HG02840 (cell line): ENCODE measurements around the gene ITCH.
A peak's percentile ranks its signal among the peaks of the same experiment; 100 is the strongest.
"Not testable (repeated sequence)": the region's sequence is repeated elsewhere in the genome, so short reads cannot be mapped to it uniquely, and the experiment has no call there.

ENCODE experiments used
- ATAC-seq: cut with Tn5 transposase; IDR thresholded peaks from one replicate; pipeline ENCODE4 v1.9.1; 2021; ENCODE audit warnings: mild to moderate bottlenecking, moderate library complexity, moderate number of reproducible peaks; ENCODE audit not compliant: unreplicated experiment, low FRiP score

The ITCH gene

GRCh38 chr20:34497596-34497995 is 134.5 kb downstream of the ITCH start:
- ATAC-seq: not testable (repeated sequence)

DNA sequence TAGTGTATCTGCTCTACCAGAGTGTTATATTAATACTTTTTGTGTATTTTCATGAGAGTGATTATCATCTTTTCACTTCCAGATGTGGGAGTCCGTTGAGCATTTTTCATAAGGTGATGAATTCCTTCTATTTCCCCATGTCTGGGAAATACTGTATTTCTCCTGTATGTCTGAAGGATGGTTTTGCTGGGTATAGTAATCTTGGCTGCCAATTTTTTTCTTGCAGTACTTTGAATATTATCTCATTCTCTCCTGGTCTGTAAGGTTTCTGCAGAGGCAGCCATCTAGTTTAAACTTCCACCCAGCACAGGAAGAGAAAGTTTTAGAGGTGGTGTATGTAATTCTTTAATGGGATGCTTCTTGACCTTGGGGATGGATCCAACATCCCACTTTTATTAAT is 137.8 kb downstream of the ITCH start:
- no peak for ATAC-seq

DNA sequence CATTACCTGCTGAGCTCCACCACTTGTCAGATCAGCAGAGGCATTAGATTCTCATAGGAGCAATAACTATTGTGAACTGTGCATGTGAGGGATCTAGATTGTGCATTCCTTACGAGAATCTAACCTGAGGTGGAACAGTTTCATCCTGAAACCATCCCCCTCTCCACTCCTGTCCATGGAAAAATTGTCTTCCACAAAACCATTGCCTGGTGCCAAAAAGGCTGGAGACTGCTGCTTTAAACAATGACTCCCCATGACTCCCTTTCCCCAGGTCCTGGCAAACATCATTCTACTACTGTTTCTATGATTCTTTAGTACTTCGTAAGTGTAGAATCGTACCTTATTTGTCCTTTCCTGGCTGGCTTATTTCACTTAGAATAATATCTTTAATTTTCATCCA is 143.4 kb downstream of the ITCH start:
- ATAC-seq: no peak

DNA sequence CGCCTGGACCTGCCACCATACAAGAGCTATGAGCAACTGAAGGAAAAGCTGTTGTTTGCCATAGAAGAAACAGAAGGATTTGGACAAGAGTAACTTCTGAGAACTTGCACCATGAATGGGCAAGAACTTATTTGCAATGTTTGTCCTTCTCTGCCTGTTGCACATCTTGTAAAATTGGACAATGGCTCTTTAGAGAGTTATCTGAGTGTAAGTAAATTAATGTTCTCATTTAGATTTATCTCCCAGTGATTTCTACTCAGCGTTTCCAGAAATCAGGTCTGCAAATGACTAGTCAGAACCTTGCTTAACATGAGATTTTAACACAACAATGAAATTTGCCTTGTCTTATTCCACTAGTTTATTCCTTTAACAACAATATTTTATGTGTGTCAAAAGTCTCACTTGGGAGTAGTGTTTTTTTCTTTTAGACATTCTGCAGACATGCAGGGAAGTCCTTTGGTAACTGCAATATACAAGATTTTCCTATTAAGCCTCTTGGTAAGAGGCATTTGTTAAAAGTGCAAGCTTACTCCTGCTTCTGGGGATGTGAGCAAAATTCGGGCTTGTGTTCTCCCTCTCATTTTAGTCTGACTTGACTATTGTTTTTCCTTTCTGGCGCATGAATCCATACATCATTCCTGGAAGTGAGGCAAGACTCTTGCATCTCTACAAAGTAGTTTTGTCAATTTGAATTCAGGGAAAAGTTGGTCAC is 144.8 kb downstream of the ITCH start:
- no peak for ATAC-seq

GRCh38 chr20:34510575-34510974 is 147.5 kb downstream of the ITCH start:
- no peak for ATAC-seq

DNA sequence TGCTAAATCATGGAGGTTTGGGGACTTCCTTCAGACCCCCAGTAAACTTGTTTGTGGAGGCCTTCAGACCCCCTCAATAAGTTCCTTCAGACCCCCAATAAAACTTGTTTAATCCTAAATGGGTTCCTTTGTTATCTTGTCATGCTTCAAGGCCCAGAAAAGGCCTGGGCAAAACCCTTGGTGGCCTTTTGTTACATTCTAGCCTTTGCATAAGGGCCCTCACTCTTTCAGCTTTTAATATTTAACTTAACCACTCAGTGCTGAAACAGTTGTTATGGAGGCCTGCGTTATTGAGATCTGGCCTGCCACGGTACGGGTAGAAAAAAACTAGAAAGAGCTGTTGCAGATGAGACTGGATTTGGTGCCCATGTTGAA is 148.8 kb downstream of the ITCH start:
- ATAC-seq: no peak

DNA sequence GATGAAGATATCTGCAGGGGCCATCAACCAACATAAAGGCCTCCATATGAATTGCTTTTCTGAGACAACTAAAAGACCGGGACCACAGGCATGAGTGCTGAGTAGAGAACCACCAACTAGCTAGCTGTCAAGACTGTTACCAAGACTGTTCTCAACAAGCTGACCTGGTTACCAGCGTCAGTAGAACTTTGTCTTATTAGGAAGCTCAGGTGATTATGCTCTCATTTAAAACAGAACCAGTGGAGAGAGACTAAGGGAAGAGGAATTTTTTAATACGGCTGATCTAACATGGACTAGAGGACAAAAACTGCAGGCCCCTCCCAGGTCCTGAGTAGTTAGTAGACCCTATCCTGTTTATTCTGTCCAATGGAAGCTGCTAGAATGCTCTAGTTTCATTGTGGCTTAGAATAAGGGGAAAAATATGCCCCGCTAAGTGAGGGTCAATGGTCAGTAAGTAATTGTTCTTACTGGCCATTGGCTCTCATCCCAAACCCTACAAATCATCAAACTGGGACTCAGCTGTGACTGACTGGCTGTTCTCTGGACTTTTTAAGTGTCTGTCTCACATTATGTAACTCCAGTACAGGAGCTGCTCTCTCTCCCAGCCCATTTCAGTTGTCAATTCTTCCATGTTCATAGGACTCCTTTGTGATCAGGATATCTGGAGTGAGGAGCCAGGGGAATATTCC is 149.3 kb downstream of the ITCH start:
- ATAC-seq: no peak

DNA sequence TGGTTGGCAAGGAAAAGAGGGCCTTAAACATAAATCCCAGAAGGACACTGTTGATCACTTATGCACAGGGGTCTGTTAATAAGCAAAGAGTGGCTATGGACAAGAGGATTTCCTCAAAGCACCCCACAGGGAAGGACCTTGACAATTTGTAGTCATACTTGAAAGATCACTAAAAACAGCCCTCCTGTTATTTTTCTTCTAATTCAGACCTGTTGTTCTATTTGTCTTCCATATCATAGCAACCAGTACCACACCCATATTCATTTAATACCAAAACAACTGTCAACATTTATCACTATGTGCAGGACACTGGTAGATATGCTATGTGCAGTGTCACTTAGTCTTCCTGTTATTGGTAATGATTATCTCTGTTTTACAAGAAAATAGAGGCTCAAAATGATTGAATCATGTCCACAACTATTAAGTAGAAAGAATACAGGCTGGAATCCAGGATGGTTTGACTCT is 149.9 kb downstream of the ITCH start:
- ATAC-seq: no peak

- ATAC-seq: not testable (repeated sequence)
These were observed 151.0 kb downstream of the ITCH start for GRCh38 chr20:34514034-34514433.

GRCh38 chr20:34514897-34515483 is 151.9 kb downstream of the ITCH start:
- ATAC-seq: no peak

- ATAC-seq: peak; percentile 40
These were observed 152.6 kb downstream of the ITCH start for GRCh38 chr20:34515484-34516246.

DNA sequence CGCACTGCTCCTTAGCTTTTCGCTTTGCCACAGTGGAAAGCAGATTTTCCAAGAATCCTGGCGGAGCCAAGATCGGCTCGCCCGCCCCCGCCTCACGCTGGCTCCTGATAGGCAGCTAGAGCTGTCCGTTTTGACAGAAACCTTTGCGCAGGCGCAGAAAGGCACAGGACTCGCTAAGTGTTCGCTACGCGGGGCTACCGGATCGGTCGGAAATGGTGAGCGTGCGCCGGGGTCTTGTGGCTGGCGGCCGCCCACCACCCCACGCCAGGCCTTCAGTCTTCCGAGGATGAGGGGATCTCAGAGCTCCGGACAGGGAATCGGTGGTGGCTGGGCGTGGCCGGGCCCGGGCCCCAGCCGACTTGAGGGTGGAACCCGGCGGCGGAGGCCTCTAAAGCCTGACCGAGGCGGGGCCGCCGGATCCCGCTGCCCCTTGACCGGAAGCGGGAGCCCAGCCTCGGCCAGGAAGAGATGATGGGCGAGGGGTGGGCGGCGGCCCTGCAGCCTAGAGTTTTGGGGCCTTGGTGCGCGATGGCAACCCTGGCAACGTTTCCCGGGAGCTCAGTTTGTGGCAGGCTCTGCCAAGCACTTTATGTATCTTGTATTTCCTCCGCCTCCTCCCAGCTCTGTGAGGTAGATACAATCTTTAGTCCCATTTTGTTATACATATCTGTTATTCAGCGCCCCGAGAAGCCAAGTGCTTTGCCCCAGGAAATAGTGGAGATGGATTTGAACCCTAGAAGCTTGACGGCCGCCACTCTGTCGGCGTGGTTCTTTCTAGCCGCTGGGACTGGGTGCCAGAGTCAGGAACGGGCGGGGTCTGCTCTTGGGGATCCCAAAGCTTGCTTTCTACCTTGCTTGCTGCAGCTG is 153.4 kb downstream of the ITCH start, which contains the start of gene DYNLRB1:
TSS of gene DYNLRB1 (plus strand) at position 176 of the 867 bp plus-strand sequence. CDS start at position 213, 37 bp downstream.
- peak; percentile 85 for ATAC-seq

DNA sequence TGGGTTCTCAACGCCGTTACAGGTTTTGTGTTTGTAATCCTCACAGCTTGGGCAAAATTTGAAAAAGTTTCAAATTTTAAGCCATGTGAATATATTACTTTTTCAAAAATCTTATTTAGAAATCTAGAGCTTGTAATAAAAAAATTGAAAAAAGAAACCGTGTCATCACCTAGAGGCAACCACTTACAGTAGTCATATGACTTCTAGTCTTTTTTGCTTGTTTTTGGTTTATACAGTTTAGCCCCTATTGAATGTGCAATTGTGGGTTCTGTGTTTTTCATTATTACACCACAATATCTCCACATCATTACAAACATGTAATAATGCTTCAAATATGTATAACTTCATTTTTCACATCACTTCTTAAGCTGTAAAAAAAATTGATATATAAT is 154.0 kb downstream of the ITCH start:
- ATAC-seq: no peak

- ATAC-seq: not testable (repeated sequence)
These were observed 155.8 kb downstream of the ITCH start for GRCh38 chr20:34518863-34519262.

DNA sequence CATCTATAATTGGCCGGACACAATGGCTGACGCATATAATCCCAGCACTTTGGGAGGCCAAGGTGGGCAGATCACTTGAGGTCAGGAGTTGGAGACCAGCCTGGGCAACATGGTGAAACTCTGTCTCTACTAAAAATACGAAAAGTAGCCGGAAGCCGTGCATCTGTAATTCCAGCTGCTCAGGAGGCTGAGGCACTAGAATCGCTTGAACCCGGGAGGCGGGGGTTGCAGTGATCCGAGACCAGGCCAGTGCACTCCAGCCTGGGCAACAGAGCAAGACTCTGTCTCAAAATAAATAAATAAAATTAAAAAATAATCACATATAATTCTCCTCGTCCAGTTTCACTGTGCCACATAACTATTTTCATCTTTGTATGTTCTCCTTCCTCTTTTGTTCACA is 156.8 kb downstream of the ITCH start:
- ATAC-seq: not testable (repeated sequence)

- no peak for ATAC-seq
These were observed 160.1 kb downstream of the ITCH start for GRCh38 chr20:34522969-34523871.

DNA sequence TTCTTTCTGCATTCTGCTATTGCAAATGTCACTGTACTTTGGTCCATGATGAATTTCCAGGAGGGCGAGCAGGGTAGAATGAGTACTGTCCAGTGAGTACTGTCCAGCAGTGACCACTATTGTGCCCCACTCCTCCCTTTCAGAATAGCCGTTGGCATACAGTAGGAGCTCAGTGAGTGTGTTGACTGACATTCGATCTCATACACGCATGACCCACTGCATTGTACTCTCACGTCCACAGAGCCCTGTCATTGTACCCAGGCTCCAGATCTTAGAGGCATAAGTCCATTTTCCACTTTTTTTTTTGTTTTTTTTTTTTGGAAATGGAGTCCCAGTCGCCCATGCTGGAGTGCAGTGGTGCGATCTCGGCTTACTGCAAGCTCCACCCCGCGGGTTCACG is 161.4 kb downstream of the ITCH start:
- ATAC-seq: no peak

DNA sequence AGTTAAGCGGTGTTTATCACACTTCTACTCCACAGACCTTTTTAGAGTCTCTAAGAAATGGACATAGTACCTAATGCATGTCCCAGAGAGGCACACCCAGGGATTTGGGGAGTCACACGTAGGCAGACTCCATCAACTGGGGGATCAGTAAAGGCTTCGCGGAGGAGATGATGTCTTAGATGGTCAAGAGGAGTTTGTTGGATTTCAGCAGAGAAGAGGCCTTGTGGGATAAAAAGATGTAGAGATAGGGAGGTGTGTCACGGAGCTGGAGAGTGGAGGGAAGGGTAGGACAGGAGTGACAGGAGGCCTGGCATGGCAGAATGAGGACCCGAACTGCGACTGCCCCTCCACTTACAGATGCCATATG is 162.3 kb downstream of the ITCH start:
- ATAC-seq: no peak
